ENCODE results near the gene HPD. TPM values are rescaled to one million over a fixed set of nuclear protein-coding genes. Genes with fewer than 3 reads are reported as not detected.
"Not testable (repeated sequence)": the region's sequence is repeated elsewhere in the genome, so short reads cannot be mapped to it uniquely, and the experiment has no call there.

HPD gene
- 0.27 TPM for polyA plus RNA-seq
- long read RNA-seq, donor 1: 0 reads
- long read RNA-seq, donor 2: 0 reads
- long read RNA-seq, donor 3: 0 reads
- long read RNA-seq, donor 4: 0 reads
- long read RNA-seq, donor 5: 0 reads
- long read RNA-seq, donor 6: 0 reads
- long read RNA-seq, donor 7, partial matches to known transcripts: 0 of 1 reads
- long read RNA-seq, donor 7, other reads (novel, unspliced or antisense): 0 of 1 reads
- long read RNA-seq, donor 8: 0 reads
- long read RNA-seq, donor 9: 0 reads
- long read RNA-seq, donor 10: 0 reads
- long read RNA-seq, donor 11: 0 reads

DNA sequence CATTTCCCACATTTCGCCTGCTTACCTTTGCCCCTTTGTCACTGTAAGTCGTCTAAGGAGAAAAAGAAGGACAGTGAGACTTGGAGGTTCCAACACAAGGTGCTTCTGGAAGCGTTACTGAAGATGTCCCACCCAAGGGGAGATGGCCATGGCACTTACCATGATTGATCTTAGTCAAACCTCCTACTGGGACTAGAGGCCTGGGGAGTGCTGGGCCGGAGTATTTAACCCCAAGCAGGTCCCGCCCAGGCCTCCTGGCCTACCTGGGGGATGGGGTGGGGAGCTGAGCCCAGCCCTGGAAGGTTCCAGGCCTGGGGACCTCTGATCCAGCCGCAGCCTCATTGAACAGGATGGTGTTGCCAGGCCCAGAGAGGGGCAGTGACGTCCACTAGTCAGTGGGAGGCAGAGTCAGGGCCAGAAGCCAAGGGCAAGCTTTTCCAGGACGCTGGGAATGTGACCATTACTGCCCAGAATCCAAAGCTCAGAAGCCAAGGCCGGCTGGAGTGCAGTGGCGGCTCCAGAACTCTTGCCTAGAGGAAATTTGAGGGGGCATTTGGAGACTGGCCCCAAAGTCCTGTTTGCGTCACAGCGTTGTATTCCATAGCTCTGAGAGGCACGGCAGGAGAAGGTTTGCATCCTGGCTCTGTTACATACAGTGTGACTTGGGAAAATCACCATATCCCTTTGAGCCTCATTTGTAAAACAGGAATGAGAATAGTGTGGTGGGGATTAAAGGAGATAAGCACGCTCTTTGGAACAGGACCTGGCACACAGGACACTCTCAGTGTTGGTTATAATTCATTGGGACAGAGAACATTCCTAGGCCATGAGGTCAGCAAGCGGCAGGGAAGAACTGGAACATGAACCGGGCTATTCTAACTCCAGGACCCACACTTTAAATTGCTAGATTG, at the start of gene HPD:
TSS of gene HPD (minus strand) at position 198 of the 911 bp plus-strand sequence. CDS start at position 162, 36 bp downstream.
- H3K27ac ChIP-seq (ENCODE audit: low read length): no peak within 1 kb of the TSS
- H3K9me3 ChIP-seq (ENCODE audit: control insufficient read depth, low read depth, low read length): no peaks in the 10 kb centered on the region
- no peaks in the 10 kb centered on the region for H3K36me3 ChIP-seq (ENCODE audit: control insufficient read depth, insufficient read depth, low read length)
- H3K4me1 ChIP-seq (ENCODE audit: control insufficient read depth, insufficient read depth, low read length): no peaks in the 10 kb centered on the region
- no peaks in the 10 kb centered on the region for H3K27me3 ChIP-seq (ENCODE audit: control insufficient read depth, insufficient read depth, low read length)
- no peak within 1 kb of the TSS for H3K4me3 ChIP-seq (ENCODE audit: low read length)
- DNase-seq: peak in 1 of 2 donors; percentile 53
- WGBS (ENCODE audit: insufficient coverage, low lambda C conversion rate): 67% methylated on average over 1 of the region's 16 CpGs

DNA sequence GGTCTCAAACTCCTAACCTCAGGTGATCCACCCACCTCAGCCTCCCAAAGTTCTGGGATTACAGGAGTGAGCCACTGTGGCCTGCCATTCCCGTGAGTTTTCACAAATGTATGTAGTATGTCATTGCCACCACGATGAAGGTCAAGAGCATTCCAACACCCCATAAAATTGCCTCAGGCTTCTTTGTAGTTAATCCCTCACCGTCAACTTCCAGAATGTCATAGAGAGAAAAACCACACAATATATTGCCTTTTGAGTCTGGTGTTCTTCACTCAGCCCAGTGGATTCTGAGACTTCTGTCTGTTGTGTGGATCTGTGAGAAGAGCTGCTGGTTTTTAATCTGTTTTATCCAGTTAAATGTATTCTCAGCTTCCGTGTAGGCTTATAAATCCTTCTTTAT, 47.1 kb upstream of the HPD start:
- WGBS (ENCODE audit: insufficient coverage, low lambda C conversion rate): no CpG with 5 or more reads among the region's 4 CpGs
- no peak overlapping the region for H3K4me3 ChIP-seq (ENCODE audit: low read length)
- no peaks in the 10 kb centered on the region for H3K9me3 ChIP-seq (ENCODE audit: control insufficient read depth, low read depth, low read length)
- DNase-seq: no peak
- H3K4me1 ChIP-seq (ENCODE audit: control insufficient read depth, insufficient read depth, low read length): no peaks in the 10 kb centered on the region
- peaks cover 64% of the 10 kb centered on the region for H3K36me3 ChIP-seq (ENCODE audit: control insufficient read depth, insufficient read depth, low read length)
- H3K27ac ChIP-seq (ENCODE audit: low read length): no peak overlapping the region
- no peaks in the 10 kb centered on the region for H3K27me3 ChIP-seq (ENCODE audit: control insufficient read depth, insufficient read depth, low read length)

DNA sequence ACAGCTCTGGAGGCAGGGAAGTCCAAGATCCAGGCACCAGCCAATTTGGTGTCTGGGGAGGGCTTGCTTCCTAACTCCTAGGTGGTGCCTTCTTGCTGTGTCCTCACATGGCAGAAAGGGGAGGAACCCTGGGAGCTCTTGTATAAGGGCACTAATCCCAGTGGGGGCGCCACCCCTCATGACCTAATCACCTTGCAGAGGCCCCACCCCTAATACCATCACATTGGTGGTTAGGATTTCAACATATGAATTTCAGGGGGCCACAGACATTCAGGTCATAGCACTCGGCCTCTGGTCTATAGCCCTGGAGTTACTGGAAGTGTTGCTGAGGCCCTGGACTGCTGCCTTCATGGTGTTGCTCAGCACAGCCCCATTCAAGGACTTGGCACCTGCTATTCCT, 44.5 kb upstream of the HPD start:
- no peak overlapping the region for H3K4me3 ChIP-seq (ENCODE audit: low read length)
- no CpG with 5 or more reads among the region's 2 CpGs for WGBS (ENCODE audit: insufficient coverage, low lambda C conversion rate)
- H3K9me3 ChIP-seq (ENCODE audit: control insufficient read depth, low read depth, low read length): no peaks in the 10 kb centered on the region
- no peak overlapping the region for H3K27ac ChIP-seq (ENCODE audit: low read length)
- DNase-seq: no peak
- no peaks in the 10 kb centered on the region for H3K27me3 ChIP-seq (ENCODE audit: control insufficient read depth, insufficient read depth, low read length)
- peaks cover 66% of the 10 kb centered on the region for H3K36me3 ChIP-seq (ENCODE audit: control insufficient read depth, insufficient read depth, low read length)
- H3K4me1 ChIP-seq (ENCODE audit: control insufficient read depth, insufficient read depth, low read length): no peaks in the 10 kb centered on the region

DNA sequence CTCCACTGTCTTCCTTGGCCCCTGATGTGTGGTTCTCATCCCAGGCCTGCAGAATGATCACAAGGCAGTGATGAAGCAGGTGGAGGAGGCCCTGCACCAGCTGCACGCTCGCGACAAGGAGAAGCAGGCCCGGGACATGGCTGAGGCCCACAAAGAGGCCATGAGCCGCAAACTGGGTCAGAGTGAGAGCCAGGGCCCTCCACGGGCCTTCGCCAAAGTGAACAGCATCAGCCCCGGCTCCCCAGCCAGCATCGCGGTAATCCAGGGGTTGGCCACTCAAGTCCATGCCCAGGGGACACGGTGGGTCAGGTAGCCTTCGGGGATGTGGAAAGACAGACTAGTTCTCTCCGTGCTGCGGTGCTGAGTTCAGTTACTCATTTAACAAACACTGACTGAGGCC, 40.9 kb upstream of the HPD start:
- Histone ChIP-seq H3K4me1 (ENCODE audit: control insufficient read depth, insufficient read depth, low read length) (peaks cover under 1% of the 10 kb centered on the region), H3K27ac (ENCODE audit: low read length) (no peak overlapping the region), H3K36me3 (ENCODE audit: control insufficient read depth, insufficient read depth, low read length) (peaks cover 74% of the 10 kb centered on the region), H3K9me3 (ENCODE audit: control insufficient read depth, low read depth, low read length) (no peaks in the 10 kb centered on the region), H3K27me3 (ENCODE audit: control insufficient read depth, insufficient read depth, low read length) (no peaks in the 10 kb centered on the region), H3K4me3 (ENCODE audit: low read length) (no peak overlapping the region)
- WGBS (ENCODE audit: insufficient coverage, low lambda C conversion rate): no CpG with 5 or more reads among the region's 14 CpGs
- DNase-seq: no peak

DNA sequence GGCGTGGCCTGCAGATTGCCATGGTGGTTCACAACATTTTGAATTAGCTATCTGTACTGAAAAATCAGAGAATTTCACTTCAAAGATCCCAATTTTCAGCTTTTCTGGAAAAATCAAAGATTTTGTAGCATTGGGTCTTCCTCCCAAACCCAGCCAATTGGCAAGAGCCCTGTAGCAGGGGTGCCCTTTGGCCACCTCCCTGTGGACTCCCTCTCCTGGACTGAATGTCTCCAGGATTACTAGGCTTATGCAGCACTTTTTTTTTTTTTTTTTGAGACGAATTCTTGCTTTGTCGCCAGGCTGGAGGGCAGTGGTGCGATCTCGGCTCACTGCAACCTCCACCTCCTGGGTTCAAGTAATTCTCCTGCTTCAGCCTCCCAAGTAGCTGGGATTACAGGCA, 39.6 kb upstream of the HPD start:
- Histone ChIP-seq H3K4me1 (ENCODE audit: control insufficient read depth, insufficient read depth, low read length) (peaks cover 13% of the 10 kb centered on the region), H3K9me3 (ENCODE audit: control insufficient read depth, low read depth, low read length) (no peaks in the 10 kb centered on the region), H3K27ac (ENCODE audit: low read length) (no peak overlapping the region), H3K27me3 (ENCODE audit: control insufficient read depth, insufficient read depth, low read length) (no peaks in the 10 kb centered on the region), H3K36me3 (ENCODE audit: control insufficient read depth, insufficient read depth, low read length) (peaks cover 65% of the 10 kb centered on the region), H3K4me3 (ENCODE audit: low read length) (no peak overlapping the region)
- WGBS (ENCODE audit: insufficient coverage, low lambda C conversion rate): no CpG with 5 or more reads among the region's 5 CpGs
- DNase-seq: no peak

DNA sequence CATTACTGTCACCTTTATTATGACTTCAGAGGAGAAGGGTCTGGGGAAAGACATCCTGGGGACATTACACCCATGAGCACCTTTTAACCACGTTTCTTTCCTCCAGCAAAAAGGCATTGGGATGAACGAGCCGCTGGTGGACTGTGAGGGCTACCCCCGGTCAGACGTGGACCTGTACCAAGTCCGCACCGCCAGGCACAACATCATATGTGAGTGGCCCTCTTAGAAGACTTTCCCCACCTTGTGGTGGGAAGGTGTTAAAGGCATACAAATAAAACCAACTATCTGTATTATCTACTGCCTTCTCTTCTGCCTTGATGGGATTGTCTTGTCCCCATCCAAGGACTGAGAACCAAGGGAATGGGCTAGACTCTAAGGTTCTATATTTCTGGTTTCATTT, 36.0 kb upstream of the HPD start:
- Histone ChIP-seq H3K4me1 (ENCODE audit: control insufficient read depth, insufficient read depth, low read length) (peaks cover 38% of the 10 kb centered on the region), H3K27ac (ENCODE audit: low read length) (no peak overlapping the region), H3K4me3 (ENCODE audit: low read length) (no peak overlapping the region), H3K36me3 (ENCODE audit: control insufficient read depth, insufficient read depth, low read length) (peaks cover 36% of the 10 kb centered on the region), H3K27me3 (ENCODE audit: control insufficient read depth, insufficient read depth, low read length) (no peaks in the 10 kb centered on the region), H3K9me3 (ENCODE audit: control insufficient read depth, low read depth, low read length) (no peaks in the 10 kb centered on the region)
- no CpG with 5 or more reads among the region's 7 CpGs for WGBS (ENCODE audit: insufficient coverage, low lambda C conversion rate)
- DNase-seq: peak in 1 of 2 donors; percentile 46

DNA sequence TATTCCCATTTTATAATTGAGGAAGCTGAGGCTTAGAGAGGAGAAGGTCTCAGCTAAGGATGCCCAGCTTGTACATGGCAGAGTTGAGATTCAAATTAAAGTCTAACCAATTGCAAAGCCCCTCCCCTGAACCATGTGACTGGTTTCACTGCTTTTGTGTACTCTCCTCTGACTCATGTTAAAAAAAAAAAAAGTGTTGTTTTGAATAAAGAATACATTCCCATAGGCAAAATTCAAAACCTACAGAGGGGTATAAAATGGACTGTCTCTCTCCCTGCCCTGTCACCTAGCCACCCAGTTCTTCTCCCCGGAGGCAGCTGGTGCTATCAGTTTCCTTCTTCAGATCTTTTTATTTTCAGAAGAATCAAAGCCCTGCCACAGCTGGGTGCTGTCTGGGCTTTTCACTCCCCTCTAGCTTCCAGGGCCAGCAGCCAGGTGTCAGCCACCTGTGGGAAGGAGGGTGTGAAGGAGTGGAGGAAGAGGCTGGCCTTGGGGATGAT, 35.4 kb upstream of the HPD start:
- H3K27ac ChIP-seq (ENCODE audit: low read length): peak overlapping the region; percentile 35
- DNase-seq: peak in 1 of 2 donors; percentile 56
- H3K4me3 ChIP-seq (ENCODE audit: low read length): no peak overlapping the region
- no peaks in the 10 kb centered on the region for H3K9me3 ChIP-seq (ENCODE audit: control insufficient read depth, low read depth, low read length)
- H3K36me3 ChIP-seq (ENCODE audit: control insufficient read depth, insufficient read depth, low read length): peaks cover 30% of the 10 kb centered on the region
- H3K27me3 ChIP-seq (ENCODE audit: control insufficient read depth, insufficient read depth, low read length): no peaks in the 10 kb centered on the region
- no CpG with 5 or more reads among the region's 1 CpG for WGBS (ENCODE audit: insufficient coverage, low lambda C conversion rate)
- H3K4me1 ChIP-seq (ENCODE audit: control insufficient read depth, insufficient read depth, low read length): peaks cover 43% of the 10 kb centered on the region

DNA sequence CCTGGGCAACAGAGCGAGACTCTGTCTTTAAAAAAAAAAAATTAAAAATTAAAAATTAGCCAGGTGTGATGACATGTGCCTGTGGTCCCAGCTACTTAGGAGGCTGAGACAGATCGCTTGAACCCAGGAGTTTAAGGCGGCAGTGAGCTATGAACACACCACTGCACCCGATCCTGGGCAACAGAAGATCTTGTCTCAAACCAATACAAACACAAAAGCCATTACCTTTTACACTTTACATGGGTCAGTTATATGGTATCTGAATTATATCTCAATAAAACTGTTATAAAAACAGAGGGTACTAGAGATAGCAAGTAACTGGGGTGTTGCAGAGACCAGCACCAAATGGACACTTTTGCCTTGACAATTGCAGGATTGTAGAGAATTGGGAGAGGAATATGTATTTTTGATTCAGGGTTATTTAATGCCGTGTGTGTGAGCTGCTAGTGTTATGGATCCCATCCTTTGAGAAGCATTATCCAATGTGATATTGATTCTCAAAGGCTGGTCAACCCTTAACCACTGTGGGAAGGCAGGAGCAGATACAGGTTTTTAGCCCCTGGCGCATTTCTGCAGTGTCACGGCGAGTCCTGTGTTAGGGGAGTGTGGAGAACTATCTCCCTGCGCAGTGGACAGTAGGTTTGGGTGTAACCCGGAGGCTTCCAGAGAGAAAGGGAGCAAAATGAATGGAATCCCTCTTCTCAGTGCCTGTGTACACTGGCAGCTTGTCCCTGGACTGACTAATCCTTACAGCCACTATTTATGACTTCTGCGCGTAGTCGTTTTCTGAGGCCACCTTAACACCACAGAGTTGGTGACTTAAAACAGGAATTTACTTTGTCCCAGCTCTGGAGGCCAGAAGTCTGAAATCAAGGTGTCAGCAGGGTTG, 34.3 kb upstream of the HPD start:
- H3K27ac ChIP-seq (ENCODE audit: low read length): peak overlapping the region; percentile 5
- DNase-seq: peak in 1 of 2 donors; percentile 41

DNA sequence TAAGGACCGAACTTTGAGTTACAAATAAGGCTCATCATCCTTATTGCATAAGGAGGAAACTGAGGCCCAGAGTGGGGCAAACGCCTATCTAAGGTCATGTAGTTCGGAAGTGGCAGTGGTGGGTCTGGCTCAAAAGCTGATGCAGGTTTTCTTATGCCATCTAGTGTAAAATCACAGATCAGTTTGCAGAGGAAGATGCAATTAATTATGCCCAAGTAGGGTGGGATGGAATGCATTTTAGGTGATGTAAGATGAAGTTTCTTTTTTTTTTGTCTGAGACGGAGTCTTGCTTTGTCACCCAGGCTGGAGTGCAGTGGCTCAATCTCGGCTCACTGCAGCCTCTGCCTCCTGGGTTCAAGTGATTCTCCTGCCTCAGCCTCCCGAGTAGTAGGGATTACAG, 31.0 kb upstream of the HPD start:
- H3K27ac ChIP-seq (ENCODE audit: low read length); DNase-seq; H3K36me3 ChIP-seq (ENCODE audit: control insufficient read depth, insufficient read depth, low read length); H3K27me3 ChIP-seq (ENCODE audit: control insufficient read depth, insufficient read depth, low read length); H3K9me3 ChIP-seq (ENCODE audit: control insufficient read depth, low read depth, low read length): not testable (repeated sequence)
- H3K4me3 ChIP-seq (ENCODE audit: low read length): peak overlapping the region; percentile 98
- WGBS (ENCODE audit: insufficient coverage, low lambda C conversion rate): no CpG with 5 or more reads among the region's 6 CpGs
- peaks cover 46% of the 10 kb centered on the region for H3K4me1 ChIP-seq (ENCODE audit: control insufficient read depth, insufficient read depth, low read length)

More for the DNA sequence above, 34.3 kb upstream of the HPD start:
- Histone ChIP-seq H3K27me3 (ENCODE audit: control insufficient read depth, insufficient read depth, low read length) (no peaks in the 10 kb centered on the region), H3K9me3 (ENCODE audit: control insufficient read depth, low read depth, low read length) (no peaks in the 10 kb centered on the region), H3K4me1 (ENCODE audit: control insufficient read depth, insufficient read depth, low read length) (peaks cover 46% of the 10 kb centered on the region), H3K36me3 (ENCODE audit: control insufficient read depth, insufficient read depth, low read length) (peaks cover 25% of the 10 kb centered on the region), H3K4me3 (ENCODE audit: low read length) (no peak overlapping the region)
- WGBS (ENCODE audit: insufficient coverage, low lambda C conversion rate): no CpG with 5 or more reads among the region's 13 CpGs

DNA sequence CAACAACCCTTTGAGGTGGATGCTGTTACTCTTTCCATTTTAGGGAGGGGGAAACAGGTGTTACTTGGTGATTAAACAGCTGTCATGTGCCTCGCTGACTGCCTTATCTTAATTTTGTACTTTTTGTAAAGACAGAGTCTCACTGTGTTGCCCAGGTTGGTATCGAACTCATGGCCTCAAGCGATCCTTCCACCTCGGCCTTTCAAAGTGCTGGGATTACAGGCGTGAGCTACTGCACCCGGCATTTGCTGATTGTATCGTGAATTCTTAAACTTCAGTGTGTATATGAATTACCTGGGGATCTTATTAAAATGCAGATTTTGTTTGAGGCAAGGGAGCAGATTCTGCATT, 30.6 kb upstream of the HPD start:
- peaks cover 3% of the 10 kb centered on the region for H3K36me3 ChIP-seq (ENCODE audit: control insufficient read depth, insufficient read depth, low read length)
- peaks cover 3% of the 10 kb centered on the region for H3K27me3 ChIP-seq (ENCODE audit: control insufficient read depth, insufficient read depth, low read length)
- H3K4me3 ChIP-seq (ENCODE audit: low read length): peak overlapping the region; percentile 98
- DNase-seq: no peak
- no CpG with 5 or more reads among the region's 7 CpGs for WGBS (ENCODE audit: insufficient coverage, low lambda C conversion rate)
- no peaks in the 10 kb centered on the region for H3K9me3 ChIP-seq (ENCODE audit: control insufficient read depth, low read depth, low read length)
- peaks cover 42% of the 10 kb centered on the region for H3K4me1 ChIP-seq (ENCODE audit: control insufficient read depth, insufficient read depth, low read length)
- H3K27ac ChIP-seq (ENCODE audit: low read length): peak overlapping the region; percentile 99

Measured in large intestine (tissue), 12 donors.